T47D (cell line): Measurements from ENCODE around the gene NUFIP2.

Experiments
- DNase-seq, 2 experiments: peaks; one replicate each; pipeline versions ENCODE4 v3.0.0 to v3.0.0-alpha.2; 2011 to 2012; ENCODE audit warnings: low read depth in 1 of 2, low spot score in 1 of 2
- JUND ChIP-seq: IDR thresholded peaks from 2 replicates; pipeline ENCODE4 v1.6.1; 2012; ENCODE audit warnings: low read depth
- in situ Hi-C: cut with HindIII; loops from 2 replicates; pipeline ENCODE4 v1.10.0; 2016; ENCODE audit warnings: low sequenced_read_pairs, low pct_unique_long_range_greater_than_20kb

Gene NUFIP2

DNA sequence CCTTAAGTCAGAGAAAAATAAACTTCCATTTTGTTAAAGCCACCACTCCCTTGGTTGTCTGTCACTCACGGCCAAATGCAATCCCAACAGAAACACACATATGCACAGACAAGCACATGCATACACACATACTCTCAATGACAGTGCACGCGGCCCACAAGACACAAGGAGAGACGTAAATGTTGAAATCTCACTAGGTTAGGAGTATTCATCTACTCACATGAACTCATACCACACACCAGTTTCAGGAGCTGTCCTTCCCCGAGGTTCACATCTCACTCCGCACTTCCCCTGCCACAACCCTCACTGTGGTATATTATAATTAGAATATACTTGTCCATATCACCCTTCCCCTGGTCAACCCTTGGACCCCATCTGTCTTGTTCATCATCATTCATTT lies 77.8 kb downstream of the NUFIP2 start:
- no peak for TF ChIP-seq JUND
- in situ Hi-C loops: no loop called here
- no peak for DNase-seq

- no peak for DNase-seq
- in situ Hi-C loops: no loop called here
- TF ChIP-seq JUND: no peak
Observed at GRCh38 chr17:29215717-29216116, 78.2 kb downstream of the NUFIP2 start.

DNA sequence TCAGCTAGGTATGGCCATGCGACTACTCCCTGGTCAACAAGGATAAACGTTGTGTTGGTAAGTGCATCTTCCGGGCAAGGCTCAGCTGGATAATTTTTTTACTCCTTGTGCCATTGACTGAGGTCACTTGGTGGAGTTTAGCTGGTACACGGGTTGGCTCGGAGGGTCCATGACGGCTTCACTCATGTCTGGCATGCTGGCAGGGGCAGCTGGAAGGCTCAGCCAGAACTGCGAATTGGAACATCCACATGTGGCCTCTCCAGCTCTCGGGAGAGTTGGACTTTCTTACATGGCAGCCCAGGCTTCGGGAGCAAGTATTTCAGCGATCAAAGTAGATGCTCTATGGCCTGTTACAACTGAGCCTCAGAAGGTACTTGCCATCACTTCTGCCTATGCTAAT lies 78.8 kb downstream of the NUFIP2 start:
- no peak for DNase-seq
- in situ Hi-C loops: no loop called here
- TF ChIP-seq JUND: no peak

DNA sequence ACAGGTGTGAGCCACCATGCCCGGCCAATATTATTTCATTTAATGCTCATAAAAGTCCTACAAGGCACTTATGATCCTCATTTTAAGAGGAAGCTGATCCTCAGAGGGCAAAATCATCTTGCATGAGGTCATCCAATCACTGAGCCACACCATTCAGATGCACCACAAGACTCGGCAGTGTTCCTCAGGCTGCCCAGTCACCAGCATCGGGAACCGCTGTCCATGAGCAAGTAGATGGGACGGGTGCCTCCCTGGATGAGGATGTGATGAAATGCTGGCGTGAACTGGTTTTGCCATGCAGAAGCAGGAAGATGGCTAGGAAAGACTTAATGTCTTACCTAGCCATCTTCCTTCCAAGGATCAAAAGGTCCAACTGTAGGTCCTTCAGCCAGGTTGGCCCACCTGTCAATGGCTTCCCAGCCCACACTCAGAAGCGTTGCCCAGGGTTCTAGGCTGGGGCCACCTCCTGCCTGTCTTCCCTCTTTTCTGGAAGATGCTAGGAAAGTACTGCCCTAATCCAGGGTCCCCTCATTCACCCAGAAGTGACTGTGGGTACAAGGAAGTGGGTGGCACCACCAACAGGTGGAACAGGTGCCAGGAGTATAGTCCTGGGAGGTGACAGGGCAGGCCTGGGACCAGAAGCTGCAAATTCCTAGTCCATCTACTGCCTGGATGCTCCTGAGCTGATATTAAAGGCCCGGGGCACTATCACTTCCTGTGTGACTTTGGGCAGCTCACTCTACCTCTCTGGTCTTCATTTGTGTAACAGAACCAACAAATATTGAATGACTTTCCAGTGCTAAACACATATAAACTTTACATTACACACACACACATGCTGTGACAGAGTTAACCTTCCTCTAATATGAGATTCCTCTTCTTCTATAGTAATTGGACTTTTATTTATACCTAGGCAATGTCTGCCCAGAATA lies 79.5 kb downstream of the NUFIP2 start:
- TF ChIP-seq JUND: no peak
- in situ Hi-C loops: no loop called here
- DNase-seq: no peak

DNA sequence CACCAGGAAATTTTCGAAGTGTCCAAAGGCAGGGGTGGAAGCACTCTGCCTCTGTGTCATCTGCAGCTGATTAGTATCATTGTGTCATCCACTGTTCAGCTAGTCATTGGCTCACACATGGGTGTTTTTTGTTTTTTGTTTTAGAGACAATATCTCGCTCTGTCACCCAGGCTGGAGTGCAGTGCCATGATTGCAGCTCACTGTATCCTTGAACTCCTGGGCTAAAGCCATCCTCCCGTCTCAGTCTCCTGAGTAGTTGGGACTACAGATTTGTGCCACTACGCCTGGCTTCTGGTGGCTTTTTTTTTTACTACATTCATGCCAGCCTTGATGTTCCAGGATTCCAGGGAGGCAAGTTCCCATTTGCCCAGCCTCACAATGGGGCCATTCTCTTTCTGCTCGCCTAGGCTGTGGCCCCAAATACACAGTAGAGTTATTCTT lies 81.2 kb downstream of the NUFIP2 start:
- DNase-seq: no peak
- in situ Hi-C loops: no loop called here
- TF ChIP-seq JUND: no peak

- no peak for TF ChIP-seq JUND
Observed at GRCh38 chr17:29212094-29212631, 81.8 kb downstream of the NUFIP2 start.

GRCh38 chr17:29210879-29211278 lies 83.1 kb downstream of the NUFIP2 start:
- DNase-seq: no peak
- in situ Hi-C loops: no loop called here
- TF ChIP-seq JUND: no peak

More at GRCh38 chr17:29212094-29212631, 81.8 kb downstream of the NUFIP2 start:
- in situ Hi-C loops: no loop called here
- DNase-seq: no peak

DNA sequence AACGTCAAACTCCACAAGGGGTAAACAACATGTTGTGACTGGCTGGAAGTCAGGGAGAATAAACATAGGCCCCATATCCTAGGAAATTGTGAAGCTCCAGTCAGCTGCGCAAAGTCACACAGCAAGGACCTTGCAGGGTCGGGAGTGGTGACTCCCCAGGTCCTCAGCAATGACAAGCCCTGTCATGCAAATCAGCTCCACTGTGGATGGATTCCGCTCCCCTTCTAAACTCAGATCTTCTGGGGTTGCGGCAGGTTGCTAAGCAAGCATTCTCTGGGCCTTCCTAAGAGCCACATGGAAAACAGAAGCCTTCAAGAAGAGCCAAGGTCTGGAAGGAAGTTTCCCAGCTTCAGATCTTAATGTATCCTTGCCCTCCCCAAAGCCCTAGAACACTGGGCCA lies 84.9 kb downstream of the NUFIP2 start:
- TF ChIP-seq JUND: no peak
- in situ Hi-C loops: no loop called here
- DNase-seq: no peak

DNA sequence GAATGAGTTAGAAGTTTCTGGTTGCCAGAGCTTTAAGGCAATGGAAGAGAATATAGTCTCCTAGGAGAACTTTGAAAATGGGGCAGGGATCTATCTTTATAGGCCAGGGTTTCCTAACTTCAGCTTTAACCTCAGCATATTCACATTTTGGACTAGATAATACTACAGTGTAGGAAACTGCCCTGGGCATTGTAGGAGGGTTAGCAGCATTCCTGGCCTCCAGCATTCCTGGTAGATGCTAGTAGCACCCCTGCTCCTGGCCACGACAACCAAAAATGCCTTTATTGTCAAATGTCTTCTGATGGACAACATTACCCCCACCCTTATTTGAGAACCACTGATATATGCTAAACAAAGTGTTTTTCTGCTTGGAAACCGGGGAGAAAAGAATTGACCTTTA lies 86.0 kb downstream of the NUFIP2 start:
- no peak for TF ChIP-seq JUND
- no peak for DNase-seq
- in situ Hi-C loops: no loop called here
